COLO668 (cell line): ENCODE results near the gene CISH.

ENCODE experiments used
- DNase-seq: peaks from one replicate; lab custom pipeline; 2025; ENCODE audit not compliant: unreplicated experiment; lab: John Stamatoyannopoulos, UW

CISH gene

GRCh38 chr3:50611464-50612233 lies at the start of gene CISH:
Gene CISH (minus strand): TSS chr3:50611774. CDS start chr3:50611650, 124 bp downstream.
- peak; percentile 87 for DNase-seq

DNA sequence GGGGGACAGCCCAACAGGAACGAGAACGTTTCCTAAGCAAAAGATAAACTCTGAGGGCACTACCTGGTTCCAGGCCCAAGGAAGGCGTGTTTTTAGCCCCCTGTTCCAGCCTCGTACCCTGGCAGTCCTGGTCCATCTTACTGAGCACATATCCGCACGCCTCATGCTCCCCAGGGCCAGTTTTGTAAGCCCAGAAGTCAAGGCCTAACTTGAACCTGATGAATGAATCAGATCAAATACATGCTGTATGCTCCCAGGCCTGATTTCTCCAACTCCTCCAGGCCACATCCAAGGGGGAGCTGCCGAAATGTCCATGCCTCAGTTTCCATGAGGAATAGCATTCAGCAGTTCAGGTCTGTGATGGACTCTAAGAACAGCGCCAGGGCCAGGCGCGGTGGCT lies 48.8 kb upstream of the CISH start:
- no peak for DNase-seq

DNA sequence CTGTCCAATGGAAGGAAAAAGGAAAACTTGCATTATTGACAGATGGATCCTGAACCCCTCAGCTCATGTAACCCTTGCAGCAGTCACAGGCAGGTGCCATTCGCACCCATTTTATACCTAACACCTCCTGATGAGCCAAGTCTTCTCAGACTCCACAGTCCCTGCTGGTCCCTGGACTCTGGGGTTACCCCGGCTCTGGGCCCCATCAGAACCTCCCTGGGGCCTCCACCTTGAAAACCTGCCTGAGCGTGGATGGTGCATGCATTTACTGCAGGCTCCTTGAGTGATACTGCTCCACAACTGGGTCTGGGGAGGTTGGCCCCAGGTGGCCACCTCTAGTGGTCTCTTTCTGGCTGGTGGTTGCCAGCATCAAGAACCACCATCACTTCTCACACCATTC lies 47.3 kb upstream of the CISH start:
- DNase-seq = no peak

DNA sequence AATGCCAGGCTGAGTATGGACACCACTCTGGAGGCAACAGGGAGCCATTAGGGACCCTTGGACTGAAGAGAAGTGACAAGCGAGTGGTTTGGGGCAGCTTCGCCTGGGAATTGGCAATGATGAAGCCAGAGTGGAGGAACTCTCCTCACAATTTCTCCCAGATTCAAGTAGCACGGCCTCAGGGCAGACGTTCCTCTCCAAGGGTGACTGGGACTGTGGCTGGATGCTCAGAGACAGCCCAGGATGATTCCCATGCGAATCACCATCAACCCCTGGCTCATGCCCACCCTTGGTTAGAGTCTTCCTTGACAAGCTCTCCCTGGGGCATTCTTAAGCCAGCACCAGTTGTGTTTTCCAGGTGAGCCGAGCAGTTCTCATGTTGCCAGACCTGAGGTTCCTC lies 46.8 kb upstream of the CISH start:
- no peak for DNase-seq

- no peak for DNase-seq
Measured at GRCh38 chr3:50657816-50658215, 46.2 kb upstream of the CISH start.

DNA sequence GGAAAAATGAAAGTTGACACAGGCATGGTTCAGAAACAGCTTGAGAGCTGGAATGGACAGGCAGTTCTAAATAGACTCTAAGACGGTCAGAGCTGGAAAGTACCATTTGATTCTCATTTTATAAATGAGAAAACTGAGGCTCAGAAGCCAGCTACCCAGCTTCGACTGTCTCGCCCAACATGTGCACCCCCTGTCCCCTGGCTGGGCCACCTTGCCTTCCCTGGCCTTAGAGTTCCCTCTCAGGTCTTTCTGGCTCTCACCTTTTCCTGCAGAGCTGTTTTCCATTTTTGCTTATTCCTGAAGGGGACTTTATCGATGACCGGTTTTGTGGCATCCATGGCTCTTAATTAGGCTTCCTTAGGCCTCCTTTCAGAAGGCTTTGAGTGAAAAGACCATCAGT lies 45.8 kb upstream of the CISH start:
- no peak for DNase-seq

GRCh38 chr3:50656417-50657195 lies 45.0 kb upstream of the CISH start:
- no peak for DNase-seq

DNA sequence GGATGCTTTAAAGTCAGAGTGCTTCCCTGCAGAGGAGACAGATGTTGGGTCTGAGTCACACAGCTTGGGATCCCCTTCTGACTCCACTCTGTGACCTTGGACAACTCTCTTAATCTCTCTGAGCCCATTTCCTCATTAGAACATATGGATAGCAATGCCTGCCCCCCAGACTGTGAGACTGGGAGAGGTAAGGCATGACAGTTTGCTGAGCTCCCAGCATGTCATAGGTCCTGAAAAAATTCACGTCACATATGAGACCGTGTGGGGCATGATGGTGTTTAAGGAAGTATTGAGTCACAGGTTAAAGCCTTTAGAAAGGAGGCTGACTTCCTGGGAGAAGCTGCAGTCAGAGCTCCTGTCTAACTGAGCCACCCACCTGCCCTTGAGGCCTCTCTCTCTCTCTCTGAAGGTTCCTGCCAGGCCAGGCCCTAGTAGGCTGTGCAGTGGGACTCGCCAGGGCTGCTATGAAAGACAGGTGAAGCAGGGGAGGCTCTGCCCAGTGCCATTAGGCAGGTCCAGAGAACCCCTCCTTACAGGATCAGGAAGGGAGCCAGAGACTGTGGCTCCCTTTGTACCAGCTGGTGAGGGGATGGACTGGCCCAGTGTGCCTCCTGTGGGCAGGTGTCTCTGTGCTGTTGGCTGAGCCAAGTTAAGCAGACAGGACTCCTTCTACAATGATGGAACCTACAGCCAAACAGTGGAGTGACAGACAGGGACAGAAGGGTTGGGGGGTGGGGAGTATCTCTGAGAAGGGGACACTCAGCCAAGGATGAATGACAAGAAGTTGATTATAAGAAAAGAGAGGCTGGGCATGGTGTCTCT lies 43.6 kb upstream of the CISH start:
- DNase-seq = no peak

DNA sequence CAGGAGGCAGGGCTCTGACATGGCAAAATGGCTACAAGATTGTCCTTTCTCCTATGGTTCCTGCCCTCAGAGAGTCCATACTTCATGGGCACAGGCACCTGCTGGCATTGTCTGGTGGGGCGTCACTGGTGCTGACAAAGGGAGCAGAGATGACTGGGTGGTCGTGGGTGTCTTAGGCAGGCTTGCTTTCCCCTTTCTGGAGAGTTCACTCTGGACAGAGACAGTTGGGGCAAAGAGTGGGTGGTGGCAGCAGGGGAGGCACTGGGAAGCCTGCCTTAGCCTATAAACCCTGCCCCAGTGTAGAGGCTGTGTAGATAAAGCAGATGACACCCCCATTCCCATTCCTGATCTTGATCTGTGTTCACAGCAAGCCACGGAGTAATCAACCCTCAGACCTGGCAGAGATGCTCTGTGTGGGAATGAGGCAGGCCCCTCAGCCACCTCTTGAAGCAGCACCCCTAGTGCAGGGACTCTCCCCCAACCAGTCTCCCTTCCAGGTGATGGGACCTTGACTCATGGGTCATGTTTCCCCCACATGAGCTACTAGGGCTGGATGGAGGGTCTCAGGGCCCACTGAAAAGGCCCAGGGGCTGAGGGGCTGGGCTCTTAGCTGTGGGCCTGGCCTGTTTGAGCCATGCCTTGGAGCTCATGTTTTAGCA lies 42.5 kb upstream of the CISH start:
- DNase-seq = no peak

DNA sequence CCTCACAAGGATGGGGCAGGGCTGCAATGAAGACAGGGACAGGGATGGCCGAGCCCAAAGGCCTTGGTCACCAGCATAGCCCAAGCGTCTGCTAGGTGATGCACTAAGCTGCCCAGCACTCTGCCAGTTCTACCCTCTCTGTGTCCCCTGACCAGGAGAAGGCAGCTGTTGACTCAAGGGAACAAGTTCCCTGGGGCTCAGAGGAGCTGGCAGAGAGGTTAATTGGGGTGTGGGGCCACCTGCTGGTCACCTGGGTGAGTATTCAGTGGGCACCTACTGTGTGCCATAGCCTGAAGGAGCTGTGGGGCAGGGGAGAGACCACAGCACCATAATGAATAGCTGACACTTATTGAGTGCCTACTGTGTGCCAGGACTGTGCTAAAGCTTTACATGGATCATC lies 41.1 kb upstream of the CISH start:
- peak; percentile 45 for DNase-seq

DNA sequence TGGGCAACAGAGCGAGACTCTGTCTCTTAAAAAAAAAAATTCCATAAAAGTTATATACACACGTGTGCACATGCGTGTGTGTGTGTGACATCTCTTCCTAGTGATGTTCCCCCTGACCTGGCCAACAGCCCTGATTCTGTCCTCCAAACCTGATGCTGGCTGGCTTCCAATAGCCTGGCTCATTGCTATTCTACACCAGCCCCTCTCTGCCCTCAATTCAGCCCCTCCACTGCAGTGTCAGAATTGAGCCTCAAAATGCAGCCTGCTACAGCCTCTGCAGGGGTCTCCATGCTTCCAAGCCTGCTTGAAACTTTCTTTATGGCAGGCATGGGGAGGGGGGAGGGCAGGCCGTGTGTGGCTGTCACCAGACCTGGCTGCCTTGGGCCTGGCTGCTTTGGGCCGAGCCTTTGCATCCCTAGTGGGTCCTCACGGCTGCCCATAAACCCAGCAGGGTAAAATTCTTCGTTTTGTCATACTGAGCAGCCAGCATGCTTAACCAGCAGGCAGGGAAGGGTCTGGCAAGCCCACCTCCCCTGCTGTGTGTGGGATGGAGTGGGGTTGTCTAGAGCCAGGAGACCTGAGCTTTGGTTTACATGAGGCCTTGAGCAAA lies 40.5 kb upstream of the CISH start:
- DNase-seq = no peak

DNA sequence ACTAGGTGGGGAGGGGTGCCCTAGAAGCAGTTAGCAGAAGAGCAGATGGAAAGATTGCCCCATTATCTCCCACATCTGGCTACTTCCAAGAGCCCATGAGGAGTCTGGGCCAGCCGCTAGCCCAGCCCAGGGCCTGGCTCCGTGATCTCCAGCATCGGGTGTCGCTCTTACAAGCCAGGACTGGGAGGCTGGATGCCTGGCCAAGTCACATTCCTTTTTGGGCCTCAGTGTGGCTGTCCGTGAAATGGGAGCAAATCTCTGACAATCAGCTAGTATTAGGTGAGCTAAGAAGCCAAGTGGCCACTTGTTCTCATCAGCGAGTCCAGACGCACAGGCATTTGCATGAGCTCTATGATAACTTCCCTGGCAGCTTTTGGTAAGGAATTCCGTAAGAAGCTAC lies 39.9 kb upstream of the CISH start:
- no peak for DNase-seq

GRCh38 chr3:50650018-50650417 lies 38.4 kb upstream of the CISH start:
- no peak for DNase-seq

DNA sequence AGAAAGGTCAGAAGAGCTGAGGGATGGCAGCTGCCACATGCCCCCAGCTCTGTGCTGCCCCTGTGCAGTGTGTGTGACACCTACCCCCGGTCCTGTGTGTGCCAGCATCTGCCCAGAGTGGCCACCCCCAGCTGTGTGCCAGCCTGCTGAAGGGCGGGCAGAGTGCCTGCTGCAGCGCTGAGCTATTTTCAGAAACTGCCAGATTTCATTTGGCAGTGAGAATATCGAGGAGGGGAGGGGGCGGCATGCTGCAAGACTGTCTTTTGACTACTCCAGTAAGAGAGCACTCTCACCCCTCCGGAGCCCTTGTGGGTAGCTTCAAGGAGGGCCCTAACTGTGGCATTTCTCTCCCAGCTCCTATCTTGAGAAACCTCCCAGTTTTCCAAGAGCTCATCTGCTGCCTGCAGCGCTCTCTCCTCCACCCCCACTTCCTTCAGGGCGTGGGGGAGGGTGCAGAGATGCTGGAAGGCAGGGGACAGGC lies 37.9 kb upstream of the CISH start:
- DNase-seq = no peak

GRCh38 chr3:50648944-50649343 lies 37.4 kb upstream of the CISH start:
- no peak for DNase-seq

- no peak for DNase-seq
Measured at GRCh38 chr3:50648313-50648712, 36.7 kb upstream of the CISH start.

GRCh38 chr3:50645378-50645777 lies 33.8 kb upstream of the CISH start:
- DNase-seq = no peak

DNA sequence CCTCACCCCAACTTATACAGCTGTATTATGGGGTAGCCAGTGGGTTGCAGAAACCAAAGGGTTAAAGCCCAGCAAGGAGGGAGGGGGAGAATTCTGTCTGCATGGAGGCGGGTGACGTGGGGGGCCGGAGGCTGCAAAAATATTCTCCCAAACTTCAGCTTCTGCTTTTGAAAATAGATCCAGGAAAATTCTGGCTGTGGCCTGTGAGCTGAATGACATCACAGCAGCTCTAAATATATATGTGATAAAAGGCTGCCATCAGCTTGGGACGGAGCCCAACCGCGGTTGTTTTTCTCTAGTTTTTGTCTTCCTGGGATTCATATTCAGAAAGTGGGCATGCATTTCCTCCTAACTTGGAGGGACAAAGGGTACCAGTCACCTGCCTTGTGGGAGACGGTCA lies 33.0 kb upstream of the CISH start:
- no peak for DNase-seq

GRCh38 chr3:50642382-50642781 lies 30.8 kb upstream of the CISH start:
- DNase-seq = no peak

GRCh38 chr3:50639055-50639494 lies 27.5 kb upstream of the CISH start:
- no peak for DNase-seq

DNA sequence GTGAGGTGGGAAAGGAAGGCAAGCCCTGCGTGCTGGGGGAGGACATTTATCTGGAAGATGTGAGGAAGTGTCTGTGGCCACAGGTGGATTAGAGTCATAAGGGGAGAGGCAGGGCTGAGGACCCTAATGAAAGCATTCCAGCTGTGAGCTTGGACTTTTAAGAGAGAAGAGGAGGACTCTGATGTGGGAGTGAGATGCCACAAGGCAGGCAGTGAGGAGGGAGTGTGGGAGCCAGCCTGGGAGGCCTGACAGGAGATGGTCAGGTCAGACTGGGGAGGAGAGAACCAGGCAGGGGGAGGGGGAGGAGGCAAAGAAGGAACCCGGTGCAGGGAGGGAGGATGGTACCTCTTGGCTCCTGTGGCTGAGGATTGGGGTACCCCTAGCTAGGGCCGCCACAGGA lies 26.4 kb upstream of the CISH start:
- no peak for DNase-seq
